Stimulated activated CD4-positive, alpha-beta T cell treated with anti-CD3 and anti-CD28 coated beads, Interleukin-1b, Interleukin-23, amount 100 ng/mL, for 24 hours (primary cell): Measurements from ENCODE around the gene PLCG2.
A peak's percentile ranks its signal among the peaks of the same experiment; 100 is the strongest.
"Not testable (repeated sequence)": the region's sequence is repeated elsewhere in the genome, so short reads cannot be mapped to it uniquely, and the experiment has no call there.

ENCODE experiments used
- DNase-seq, 4 experiments: peaks; one replicate each; pipeline ENCODE4 v3.0.0-alpha.2; 2020; ENCODE audit warnings: low read depth in 4 of 4, low spot score in 1 of 4

The PLCG2 gene

GRCh38 chr16:81778861-81779535 lies at the start of gene PLCG2:
Gene PLCG2 (plus strand): TSS chr16:81779291. CDS start chr16:81785990, 6,699 bp downstream.
- DNase-seq: peak; percentile 18 to 61 (median 48)

- DNase-seq: no peak
These were observed 49.6 kb upstream of the PLCG2 start for GRCh38 chr16:81729451-81729850.

GRCh38 chr16:81730090-81731051 lies 48.7 kb upstream of the PLCG2 start:
- peak in 3 of 4 experiments; percentile 21 to 54 (median 49) for DNase-seq

GRCh38 chr16:81731649-81732048 lies 47.4 kb upstream of the PLCG2 start:
- no peak for DNase-seq

- no peak for DNase-seq
These were observed 46.4 kb upstream of the PLCG2 start for GRCh38 chr16:81732699-81733098.

- no peak for DNase-seq
These were observed 45.8 kb upstream of the PLCG2 start for GRCh38 chr16:81733295-81733694.

- no peak for DNase-seq
These were observed 44.3 kb upstream of the PLCG2 start for GRCh38 chr16:81734632-81735434.

GRCh38 chr16:81737885-81738536 lies 41.1 kb upstream of the PLCG2 start:
- DNase-seq: peak; percentile 67 to 80 (median 74)

GRCh38 chr16:81738783-81739496 lies 40.2 kb upstream of the PLCG2 start:
- DNase-seq: no peak

GRCh38 chr16:81739503-81739902 lies 39.6 kb upstream of the PLCG2 start:
- DNase-seq: no peak

GRCh38 chr16:81740169-81740568 lies 38.9 kb upstream of the PLCG2 start:
- DNase-seq: no peak

- DNase-seq: not testable (repeated sequence)
These were observed 37.7 kb upstream of the PLCG2 start for GRCh38 chr16:81741430-81741770.

GRCh38 chr16:81744385-81744784 lies 34.7 kb upstream of the PLCG2 start:
- no peak for DNase-seq

- no peak for DNase-seq
These were observed 34.2 kb upstream of the PLCG2 start for GRCh38 chr16:81744911-81745310.

- DNase-seq: peak; percentile 52 to 68 (median 60)
These were observed 33.2 kb upstream of the PLCG2 start for GRCh38 chr16:81745704-81746558.

GRCh38 chr16:81746566-81746965 lies 32.5 kb upstream of the PLCG2 start:
- no peak for DNase-seq

GRCh38 chr16:81748476-81749198 lies 30.5 kb upstream of the PLCG2 start:
- no peak for DNase-seq

GRCh38 chr16:81752225-81752875 lies 26.7 kb upstream of the PLCG2 start:
- no peak for DNase-seq
